SH-SY5Y (cell line): ENCODE data around the gene ADAT3.

Experiments
- GATA2 ChIP-seq: IDR thresholded peaks from 2 replicates; pipeline ENCODE4 v1.6.1; 2011; ENCODE audit warnings: mild to moderate bottlenecking, low read depth, low read length
- GATA3 ChIP-seq: IDR thresholded peaks from 2 replicates; pipeline ENCODE4 v1.6.1; 2011; ENCODE audit warnings: low read depth, mild to moderate bottlenecking, low read length, moderate library complexity

ADAT3 gene

GRCh38 chr19:1917926-1918325, 12.7 kb downstream of the ADAT3 start:
- no peak for TF ChIP-seq GATA3
- no peak for TF ChIP-seq GATA2

- TF ChIP-seq GATA2 (no peak), GATA3 (no peak)
These were observed 13.8 kb downstream of the ADAT3 start for GRCh38 chr19:1918975-1919374.

- no peak for TF ChIP-seq GATA2
- TF ChIP-seq GATA3 = no peak
These were observed 15.4 kb downstream of the ADAT3 start for GRCh38 chr19:1920644-1921043.

- TF ChIP-seq GATA3 (no peak), GATA2 (no peak)
These were observed 16.1 kb downstream of the ADAT3 start for GRCh38 chr19:1921326-1921725.

DNA sequence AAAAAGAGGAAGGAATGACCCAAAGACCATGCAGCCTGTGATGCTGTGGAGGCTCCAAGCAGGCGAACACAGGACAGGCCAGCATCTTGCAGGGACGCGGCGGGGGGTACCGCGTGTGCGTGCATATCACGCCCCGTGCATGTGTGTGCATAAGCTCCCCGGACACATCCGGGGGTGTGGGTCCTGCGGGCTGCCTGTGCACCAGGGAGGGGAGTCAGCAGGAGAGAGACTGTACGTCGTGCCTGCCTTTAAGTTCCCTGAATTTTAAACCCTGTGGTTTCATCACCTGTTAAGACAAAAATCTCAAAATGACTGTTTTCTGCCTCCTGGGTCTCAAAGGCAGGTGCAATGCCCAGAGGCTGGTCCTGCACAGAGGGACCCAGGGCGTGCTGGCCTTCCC, 16.6 kb downstream of the ADAT3 start:
- TF ChIP-seq GATA3 (no peak), GATA2 (no peak)

- no peak for TF ChIP-seq GATA2
- no peak for TF ChIP-seq GATA3
These were observed 17.6 kb downstream of the ADAT3 start for GRCh38 chr19:1922803-1923202.

DNA sequence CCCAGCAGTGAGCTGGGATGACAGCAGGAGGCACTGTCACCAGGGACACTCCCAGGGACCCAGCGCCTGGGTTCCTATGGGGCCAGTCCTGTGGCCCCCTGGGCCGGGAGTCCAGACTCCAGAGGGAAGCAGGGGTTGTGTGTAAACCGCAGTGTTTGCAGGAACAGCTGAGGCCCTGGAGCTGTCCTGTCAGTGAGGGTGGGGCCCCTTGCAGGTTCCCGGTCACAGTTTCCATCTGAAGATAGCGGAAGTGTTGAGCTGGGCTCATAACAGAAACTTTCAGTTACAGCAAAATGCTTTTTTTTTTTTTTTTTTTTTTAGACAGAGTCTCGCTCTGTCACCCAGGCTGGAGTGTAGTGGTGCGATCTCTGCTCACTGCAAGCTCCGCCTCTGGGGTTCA, 18.1 kb downstream of the ADAT3 start:
- no peak for TF ChIP-seq GATA2

DNA sequence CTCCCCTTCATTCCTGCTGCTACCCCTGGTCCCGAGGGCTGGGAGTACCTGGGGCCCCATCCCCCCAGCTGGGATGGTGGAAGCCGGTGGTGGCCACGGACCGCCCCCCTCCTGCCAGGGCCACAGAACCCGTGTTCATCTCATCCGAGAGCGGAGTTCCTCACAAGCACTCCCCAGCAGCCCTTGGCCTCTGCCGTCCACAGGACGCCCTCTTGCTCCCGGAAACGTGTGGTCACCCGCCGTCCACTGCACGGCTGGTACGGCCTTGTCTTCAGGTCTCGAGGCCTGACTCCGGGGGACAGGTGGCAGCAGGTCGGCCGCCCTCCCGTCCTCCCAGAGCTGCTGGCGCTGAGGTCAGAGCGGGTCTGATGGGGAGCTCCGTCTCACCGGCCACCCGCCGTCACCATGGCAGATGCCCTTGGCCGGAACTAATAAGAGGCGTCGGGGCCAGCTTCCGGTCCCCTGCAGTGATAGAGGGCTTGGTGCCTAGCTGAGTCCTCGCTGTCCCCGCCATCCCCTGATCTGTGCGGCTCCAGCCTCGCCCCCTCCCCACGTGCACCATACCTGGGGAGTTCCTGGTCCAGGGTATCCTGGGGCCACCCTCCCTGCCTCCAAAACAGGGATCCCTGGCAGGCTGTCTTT, 19.2 kb downstream of the ADAT3 start:
- TF ChIP-seq GATA3 (no peak), GATA2 (no peak)

DNA sequence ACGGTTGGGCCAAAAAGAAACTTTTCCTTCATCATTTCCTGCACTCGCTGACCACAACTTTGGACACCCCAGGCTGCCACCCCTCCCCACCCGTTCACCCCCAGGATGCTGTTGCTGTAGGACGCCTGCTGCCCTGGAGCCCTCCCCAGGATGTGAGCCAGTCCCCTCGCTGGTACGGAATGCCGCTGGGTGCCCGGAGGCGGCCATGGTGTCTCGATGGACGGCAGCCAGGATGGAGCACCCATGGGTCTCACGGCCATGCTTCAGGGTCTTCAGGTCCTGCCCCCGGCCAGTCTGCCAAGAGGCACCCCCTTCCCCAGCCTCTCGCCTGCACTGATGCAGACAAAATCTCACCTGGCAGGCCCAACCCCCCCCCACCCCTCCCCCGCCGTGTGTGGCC, 20.3 kb downstream of the ADAT3 start:
- TF ChIP-seq GATA2 (no peak), GATA3 (no peak)

DNA sequence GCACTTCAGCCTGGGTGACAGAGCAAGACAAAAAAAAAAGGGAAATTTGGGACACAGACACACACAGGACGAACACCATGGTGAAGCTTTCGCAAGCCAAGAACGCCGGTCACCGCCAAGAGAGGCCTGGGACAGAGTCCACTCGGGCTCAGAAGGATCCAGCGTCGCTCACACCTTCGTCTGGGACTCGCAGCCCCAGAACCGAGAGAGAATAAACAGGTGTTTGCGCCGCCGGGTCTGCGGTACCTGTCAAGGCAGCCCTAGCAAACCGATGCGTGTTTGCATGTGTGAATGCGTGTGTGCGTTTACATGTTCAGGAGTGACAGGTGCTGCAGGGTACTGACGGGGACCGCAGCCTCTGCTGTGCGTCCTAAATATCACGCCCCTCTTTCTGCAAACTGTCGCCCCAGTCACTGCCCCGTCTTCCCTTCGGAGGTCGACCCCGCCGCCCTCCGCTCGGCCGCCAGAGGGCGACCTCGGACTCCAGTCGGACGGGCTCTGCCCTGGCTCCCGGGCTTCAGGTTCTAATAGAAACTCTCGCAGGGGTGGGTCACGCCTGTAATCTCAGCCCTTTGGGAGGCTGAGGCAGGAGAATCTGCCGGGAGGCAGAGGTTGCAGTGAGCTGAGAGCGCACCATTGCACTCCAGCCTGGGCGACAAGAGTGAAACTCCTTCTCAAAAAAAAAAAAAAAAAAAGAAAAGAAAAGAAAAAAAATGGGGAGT, 24.0 kb downstream of the ADAT3 start:
- no peak for TF ChIP-seq GATA2
- no peak for TF ChIP-seq GATA3

- no peak for TF ChIP-seq GATA2
- no peak for TF ChIP-seq GATA3
These were observed 26.2 kb downstream of the ADAT3 start for GRCh38 chr19:1931445-1931844.

DNA sequence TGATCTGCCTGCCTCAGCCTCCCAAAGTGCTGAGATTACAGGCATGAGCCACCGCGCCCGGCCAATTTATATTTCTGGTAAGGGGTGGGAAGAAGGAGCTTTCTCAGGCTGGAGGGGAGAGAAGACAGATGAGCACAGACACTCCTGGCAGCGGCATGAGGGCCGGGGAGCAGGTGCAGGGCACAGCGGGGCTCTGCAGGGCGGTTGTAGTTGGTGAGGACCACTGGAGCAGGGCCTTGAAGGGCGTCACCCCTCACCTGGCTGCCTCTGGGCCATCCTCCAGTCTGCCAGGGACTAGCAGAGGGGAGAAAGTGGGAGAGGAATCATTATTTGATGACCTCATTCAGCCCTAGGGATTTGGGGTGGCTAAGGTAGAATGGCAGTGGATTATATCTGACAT, 27.2 kb downstream of the ADAT3 start:
- TF ChIP-seq GATA2 (no peak), GATA3 (no peak)

DNA sequence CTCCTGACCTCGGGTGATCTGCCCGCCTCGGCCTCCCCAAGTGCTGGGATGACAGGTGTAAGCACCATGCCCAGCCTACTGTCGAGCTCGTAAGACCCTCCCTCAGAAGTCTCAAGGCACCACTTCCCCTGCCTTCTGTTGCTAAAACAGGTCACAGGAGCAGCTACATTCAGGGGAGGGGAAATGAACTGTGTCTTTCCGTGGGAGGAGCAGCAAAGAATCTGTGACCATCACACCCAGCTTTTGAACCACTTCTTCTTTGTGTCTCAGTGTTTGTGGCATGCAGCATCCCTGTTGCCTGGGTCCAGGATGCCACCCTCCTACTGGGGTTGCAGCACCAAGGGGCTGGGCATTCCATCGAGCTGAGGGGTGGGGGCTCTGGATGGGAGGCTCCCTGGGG, 28.0 kb downstream of the ADAT3 start:
- TF ChIP-seq GATA2 = no peak
- no peak for TF ChIP-seq GATA3

DNA sequence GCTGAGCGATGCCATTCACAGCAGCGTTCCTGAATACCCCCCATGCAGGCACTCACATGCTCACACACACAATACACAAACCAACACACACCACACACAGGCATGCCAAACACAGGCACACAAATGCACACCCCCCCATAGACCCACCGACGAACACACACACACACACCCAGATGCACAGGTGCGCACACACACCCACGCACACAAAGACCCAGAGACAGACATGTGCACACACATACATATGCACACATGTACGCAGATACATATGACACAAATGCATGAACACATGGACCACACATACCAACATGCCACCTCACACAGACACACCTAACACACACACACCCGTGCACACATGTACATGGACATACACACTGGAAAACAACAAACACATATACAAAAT, 28.7 kb downstream of the ADAT3 start:
- TF ChIP-seq GATA2 = no peak
- TF ChIP-seq GATA3 = no peak

- TF ChIP-seq GATA3 (no peak), GATA2 (no peak)
These were observed 30.4 kb downstream of the ADAT3 start for GRCh38 chr19:1935484-1936208.

DNA sequence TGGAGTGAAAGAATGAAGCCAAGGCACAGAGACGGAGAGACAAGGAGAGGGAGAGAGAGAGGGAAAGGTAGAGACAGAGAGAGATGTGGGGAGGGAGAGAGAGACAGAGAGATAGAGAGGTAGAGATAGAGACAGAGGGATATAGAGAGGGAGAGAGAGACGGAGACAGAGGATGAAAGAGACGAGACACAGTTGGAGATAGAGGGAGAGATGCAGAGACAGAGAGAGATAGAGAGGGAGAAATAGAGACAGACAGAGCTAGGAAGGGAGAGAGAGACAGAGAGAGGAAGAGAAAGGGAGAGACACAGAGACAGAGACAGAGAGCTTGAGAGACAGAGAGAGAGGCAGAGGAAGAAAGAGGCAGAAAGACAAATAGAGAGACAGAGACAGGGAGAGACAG, 31.2 kb downstream of the ADAT3 start:
- TF ChIP-seq GATA2 (no peak), GATA3 (no peak)
